ENCODE data around the gene RMDN2. TPM values are rescaled to one million over a fixed set of nuclear protein-coding genes. Genes with fewer than 3 reads are reported as not detected.

The RMDN2 gene
- polyA plus RNA-seq, 2 of the 4 experiments (the other 2 are of a cell fraction): 4.6 to 6.9 TPM

GRCh38 chr2:37880551-37880950 lies 44.5 kb upstream of the RMDN2 start:
- WGBS (ENCODE audit: missing lambda C conversion rate): 64% methylated on average over 9 of the region's 9 CpGs
- POLR2A ChIA-PET: no interaction called here
- DNase-seq (ENCODE audit: low read depth in 1 of 2, low spot score in 1 of 2) (no peak), FAIRE-seq (no peak), ATAC-seq (peak; percentile 41 to 44; a peak in 4 of 6 replicates)
- no peaks in the 10 kb centered on the region for H3K4me1 ChIP-seq
- TF ChIP-seq RAD21 (conservative IDR thresholded peaks at IDR 0.05 in 1 of 2, IDR thresholded peaks at IDR 0.05 in 1 of 2): no peak
- TF ChIP-seq GATA3 (IDR thresholded peaks at IDR 0.05; ENCODE audit: borderline replicate concordance): no peak
- no peak for TF ChIP-seq RCOR1 (IDR thresholded peaks at IDR 0.05; ENCODE audit: low read depth, low read length)
- no peak for TF ChIP-seq HES2 (IDR thresholded peaks at IDR 0.05)
- no peak for TF ChIP-seq SREBF2 (IDR thresholded peaks at IDR 0.05)
- no peak for TF ChIP-seq JUN (IDR thresholded peaks at IDR 0.05)
- TF ChIP-seq ZC3H11A (IDR thresholded peaks at IDR 0.05): no peak
- no peak for TF ChIP-seq PHF8 (IDR thresholded peaks at IDR 0.05; ENCODE audit: borderline replicate concordance, low read depth)
- no peak for TF ChIP-seq MAZ (IDR thresholded peaks at IDR 0.05; ENCODE audit: borderline replicate concordance, low read depth, low read length)
- TF ChIP-seq NFE2L2 (conservative IDR thresholded peaks at IDR 0.05; ENCODE audit: low read length): no peak
- no peak for TF ChIP-seq CHD2 (IDR thresholded peaks at IDR 0.05; ENCODE audit: low read length, partially characterized antibody)
- no peak for TF ChIP-seq USF2 (IDR thresholded peaks at IDR 0.05)
- no peak for TF ChIP-seq BCL3 (IDR thresholded peaks at IDR 0.05)
- TF ChIP-seq E2F6 (IDR thresholded peaks at IDR 0.05; ENCODE audit: borderline replicate concordance, low read depth): no peak
- no peak for TF ChIP-seq POLR2AphosphoS2 (conservative IDR thresholded peaks at IDR 0.05; ENCODE audit: low read length)
- no peak for TF ChIP-seq ZSCAN20 (CRISPR knock-in tag; IDR thresholded peaks at IDR 0.05)
- no peak for TF ChIP-seq EHF (CRISPR knock-in tag; IDR thresholded peaks at IDR 0.05)
- TF ChIP-seq POLR2A (IDR thresholded peaks at IDR 0.05; ENCODE audit: low read length): no peak
- TF ChIP-seq ELK1 (IDR thresholded peaks at IDR 0.05; ENCODE audit: low read depth, low read length): no peak
- TF ChIP-seq KDM5A (IDR thresholded peaks at IDR 0.05): no peak
- no peaks in the 10 kb centered on the region for H3K9me3 ChIP-seq
- H3K4me2 ChIP-seq: no peak overlapping the region
- H3K4me3 ChIP-seq: no peak overlapping the region
- CTCF ChIA-PET: interaction anchor here (1.1 to 12.9 kb wide), 8 partner anchors 9 to 491 kb away, joined by 5 to 292 read pairs (median 37); no protein-coding TSS in a partner anchor
- H3K27ac ChIP-seq: no peak overlapping the region

GRCh38 chr2:37881397-37881796 lies 43.7 kb upstream of the RMDN2 start:
- Histone ChIP-seq H3K27ac (no peak overlapping the region), H3K9me3 (no peaks in the 10 kb centered on the region), H3K4me3 (no peak overlapping the region), H3K4me1 (no peaks in the 10 kb centered on the region), H3K4me2 (no peak overlapping the region)
- ChIA-PET POLR2A (no interaction called here), CTCF (interaction anchor here (0.7 to 12.9 kb wide), 7 partner anchors 8 to 484 kb away, joined by 4 to 292 read pairs (median 23); no protein-coding TSS in a partner anchor)
- FAIRE-seq (no peak), ATAC-seq (no peak), DNase-seq (ENCODE audit: low read depth in 1 of 2, low spot score in 1 of 2) (no peak)
- 79% methylated on average over 9 of the region's 9 CpGs for WGBS (ENCODE audit: missing lambda C conversion rate)
- TF ChIP-seq E2F6 (IDR thresholded peaks at IDR 0.05; ENCODE audit: borderline replicate concordance, low read depth): no peak
- no peak for TF ChIP-seq MAFK (IDR thresholded peaks at IDR 0.05; ENCODE audit: partially characterized antibody)
- no peak for TF ChIP-seq REST (IDR thresholded peaks at IDR 0.05)
- no peak for TF ChIP-seq MAZ (IDR thresholded peaks at IDR 0.05; ENCODE audit: borderline replicate concordance, low read depth, low read length)
